Transverse colon (tissue), 4 donors: ENCODE results near the gene IGLL1. TPM values are rescaled to one million over a fixed set of nuclear protein-coding genes. Genes with fewer than 3 reads are reported as not detected.
"Not testable (repeated sequence)": the region's sequence is repeated elsewhere in the genome, so short reads cannot be mapped to it uniquely, and the experiment has no call there.

Experiments used
- DNase-seq: peaks from one replicate; pipeline ENCODE4 v3.0.0-alpha.2; 2019
- H3K27ac ChIP-seq, 4 donors: fragments of 200-600 bp; sonication (generic); 2 replicates each; pipeline ENCODE4 v1.5.1; 2016 to 2018; ENCODE audit warnings: inconsistent platforms in 4 of 4
- H3K27me3 ChIP-seq: fragments of 200-600 bp; sonication (generic); 2 replicates; pipeline ENCODE4 v1.5.1; 2017; ENCODE audit warnings: inconsistent platforms
- H3K36me3 ChIP-seq, 4 donors: fragments of 200-600 bp; sonication (generic); 2 replicates each; pipeline ENCODE4 v1.5.1; 2017 to 2019; ENCODE audit warnings: inconsistent platforms in 4 of 4
- H3K4me1 ChIP-seq, 4 donors: fragments of 200-600 bp; sonication (generic); 2 replicates each; pipeline ENCODE4 v1.5.1; 2017 to 2020; ENCODE audit warnings: inconsistent platforms in 4 of 4
- H3K4me3 ChIP-seq, 4 donors: fragments of 200-600 bp; sonication (generic); 1 replicate in 1 of 4; 2 replicates in 3 of 4; pipeline versions ENCODE4 v1.5.1 to v1.6.1; 2017 to 2019; ENCODE audit warnings: inconsistent platforms in 4 of 4
- H3K9me3 ChIP-seq, 2 donors: fragments of 200-600 bp; sonication (generic); 2 replicates each; pipeline ENCODE4 v1.5.1; 2017 to 2019; ENCODE audit warnings: inconsistent platforms in 2 of 2
- CTCF ChIP-seq, 5 experiments: fragments of 200-600 bp in 3 of 5; fragments of 450-650 bp in 2 of 5; sonication (generic) in 3 of 5; IDR thresholded peaks; 1 replicate in 2 of 5; 2 replicates in 3 of 5; pipeline ENCODE4 v1.5.1; 2016 to 2017; ENCODE audit warnings: antibody characterized with exemption in 5 of 5, inconsistent platforms in 3 of 5, mild to moderate bottlenecking in 2 of 5, moderate library complexity in 1 of 5
- EP300 ChIP-seq: sonication (generic); formaldehyde crosslinking; IDR thresholded peaks from one replicate; pipeline ENCODE4 v1.6.1; 2017; ENCODE audit warnings: antibody characterized with exemption, low read depth
- POLR2A ChIP-seq: fragments of 450-650 bp; IDR thresholded peaks from one replicate; pipeline ENCODE4 v1.6.1; 2016; ENCODE audit warnings: antibody characterized with exemption, mild to moderate bottlenecking, moderate library complexity
- POLR2AphosphoS5 ChIP-seq, 3 donors: sonication (generic); formaldehyde crosslinking; IDR thresholded peaks; one replicate each; pipeline ENCODE4 v1.6.1; 2016; ENCODE audit warnings: antibody characterized with exemption in 3 of 3
- WGBS, 2 donors: methylation state at CpG; one replicate each; pipeline ENCODE4 v1.1.5; 2018; ENCODE audit warnings: low coverage in 1 of 2; 5-methylcytosine and 5-hydroxymethylcytosine counted together
- in situ Hi-C, 4 donors: fragments of 200-750 bp; cut with MboI; loops; one replicate each; pipeline versions ENCODE4 v1.15.0 to v1.15.1; 2017; ENCODE audit warnings: low sequenced_read_pairs in 3 of 4, low pct_ligation_motif_present in 1 of 4, low pct_unique_long_range_greater_than_20kb in 1 of 4
- intact Hi-C: fragments of 100-400 bp; cut with DNase I; formaldehyde crosslinking; loops from one replicate; pipeline ENCODE4 v1.15.1; 2023; ENCODE audit warnings: low total_unique reads
- total RNA-seq, 4 donors: library from RNA; depleted of rRNA; stranded (reverse); fragments of >200 nt; gene quantifications; one replicate each; pipeline ENCODE4 v1.1.0, GENCODE V29; 2016

The IGLL1 gene
- total RNA-seq, 4 donors from 2014 or later = not detected

- TF ChIP-seq POLR2AphosphoS5 (IDR thresholded peaks at IDR 0.05) (no peak), POLR2A (no peak), EP300 (no peak), CTCF (IDR thresholded peaks at IDR 0.05) (no peak)
- 63 to 70% methylated on average over 2 to 5 of the region's 5 CpGs for WGBS, 2 donors
- in situ Hi-C loops = loop anchor here in 2 of 4 donors (10.0 to 25.0 kb wide), 3 partner anchors 46 to 288 kb away; partner anchors contain the start of gene DERL3 (in 1 of the 2)
- Histone ChIP-seq H3K27me3 (no peaks in the 10 kb centered on the region), H3K4me3 (no peak overlapping the region), H3K27ac (no peak overlapping the region), H3K4me1 (no peaks in the 10 kb centered on the region), H3K9me3 (no peaks in the 10 kb centered on the region), H3K36me3 (no peaks in the 10 kb centered on the region)
- no peak for DNase-seq
- intact Hi-C loops = no loop called here
These were observed 30.9 kb downstream of the IGLL1 start for GRCh38 chr22:23549198-23549595.

GRCh38 chr22:23548501-23549197, 31.4 kb downstream of the IGLL1 start:
- 78% methylated on average over 7 of the region's 8 CpGs; no CpG with 5 or more reads in 1 of the 2 donors for WGBS, 2 donors
- H3K36me3 ChIP-seq = no peaks in the 10 kb centered on the region
- in situ Hi-C loops = loop anchor here in 2 of 4 donors (10.0 to 25.0 kb wide), 3 partner anchors 46 to 289 kb away; partner anchors contain the start of gene DERL3 (in 1 of the 2)
- H3K27me3 ChIP-seq = no peaks in the 10 kb centered on the region
- TF ChIP-seq EP300 = no peak
- no peak for TF ChIP-seq CTCF (IDR thresholded peaks at IDR 0.05)
- TF ChIP-seq POLR2AphosphoS5 (IDR thresholded peaks at IDR 0.05) = no peak
- TF ChIP-seq POLR2A = no peak
- H3K4me3 ChIP-seq = no peak overlapping the region
- intact Hi-C loops = no loop called here
- H3K9me3 ChIP-seq = no peaks in the 10 kb centered on the region
- no peak for DNase-seq
- no peak overlapping the region for H3K27ac ChIP-seq
- H3K4me1 ChIP-seq = no peaks in the 10 kb centered on the region

GRCh38 chr22:23547818-23548500, 32.1 kb downstream of the IGLL1 start:
- Histone ChIP-seq H3K4me3 (no peak overlapping the region), H3K27me3 (no peaks in the 10 kb centered on the region), H3K27ac (no peak overlapping the region), H3K9me3 (no peaks in the 10 kb centered on the region), H3K36me3 (no peaks in the 10 kb centered on the region), H3K4me1 (no peaks in the 10 kb centered on the region)
- no peak for TF ChIP-seq EP300
- TF ChIP-seq CTCF (IDR thresholded peaks at IDR 0.05) = no peak
- no peak for TF ChIP-seq POLR2A
- intact Hi-C loops = no loop called here
- in situ Hi-C loops = loop anchor here in 2 of 4 donors (10.0 to 25.0 kb wide), 3 partner anchors 47 to 289 kb away; partner anchors contain the start of gene DERL3 (in 1 of the 2)
- DNase-seq = no peak
- 90 to 94% methylated on average over 7 to 10 of the region's 10 CpGs for WGBS, 2 donors

GRCh38 chr22:23547382-23547781, 32.7 kb downstream of the IGLL1 start:
- in situ Hi-C loops = loop anchor here in 2 of 4 donors (10.0 to 25.0 kb wide), 3 partner anchors 47 to 290 kb away; partner anchors contain the start of gene DERL3 (in 1 of the 2)

More at GRCh38 chr22:23547382-23547781, 32.7 kb downstream of the IGLL1 start:
- H3K27ac ChIP-seq, intact Hi-C loops, H3K4me1 ChIP-seq, H3K9me3 ChIP-seq, DNase-seq, H3K36me3 ChIP-seq, H3K4me3 ChIP-seq, H3K27me3 ChIP-seq: not testable (repeated sequence)
- 78 to 89% methylated on average over 2 to 5 of the region's 5 CpGs for WGBS, 2 donors
